IMR-90 (cell line): Measurements from ENCODE around the gene HOMER3. TPM values are rescaled to one million over a fixed set of nuclear protein-coding genes. Genes with fewer than 3 reads are reported as not detected.

Source experiments
- ATAC-seq: fragments of 200-7000 bp; cut with Tn5 transposase; 2 replicates; pipeline ENCODE4 v1.9.1; 2020; ENCODE audit warnings: low read depth, mild to moderate bottlenecking, moderate library complexity
- BruUV-seq: library from RNA; stranded (reverse); fragments of 400-500 nt; replicated peaks from 2 replicates; lab custom pipeline; 2021; lab: Mats Ljungman, UMichigan
- CTCF ChIA-PET: fragments of 300-600 bp; formaldehyde crosslinking; extraction: SDS; loops from one replicate; lab custom pipeline; 2021; ENCODE audit warnings: antibody characterized with exemption; lab: Yijun Ruan, JAX
- POLR2A ChIA-PET: fragments of 300-600 bp; sonication (Branson Sonifier 250); formaldehyde crosslinking; loops from one replicate; lab custom pipeline; 2022; ENCODE audit warnings: antibody characterized with exemption; ENCODE audit not compliant: unreplicated experiment; lab: Charles Lee
- DNase-seq: peaks from one replicate; pipeline ENCODE4 v3.0.0; 2013
- H2AFZ ChIP-seq: replicated peaks from 2 replicates; pipeline ENCODE3; 2013; ENCODE audit warnings: low read length, mild to moderate bottlenecking; ENCODE audit not compliant: poor library complexity
- H2AK5ac ChIP-seq: 2 replicates; pipeline ENCODE4 v1.6.1; 2013; ENCODE audit warnings: low read depth, low read length, inconsistent platforms
- H2AK9ac ChIP-seq: replicated peaks from 2 replicates; pipeline ENCODE3; 2013; ENCODE audit warnings: mild to moderate bottlenecking, low read depth, low read length, moderate library complexity; ENCODE audit not compliant: poor library complexity
- H2BK120ac ChIP-seq: 2 replicates; pipeline ENCODE4 v1.6.1; 2013; ENCODE audit warnings: low read depth, low read length, inconsistent platforms
- H2BK15ac ChIP-seq: 3 replicates; pipeline ENCODE4 v1.6.1; 2013; ENCODE audit warnings: low read depth, low read length, inconsistent platforms
- H2BK20ac ChIP-seq: 2 replicates; pipeline ENCODE4 v1.6.1; 2013; ENCODE audit warnings: low read depth, mild to moderate bottlenecking, inconsistent platforms, low read length, moderate library complexity
- H2BK5ac ChIP-seq: 2 replicates; pipeline ENCODE4 v1.6.1; 2013; ENCODE audit warnings: mild to moderate bottlenecking, low read depth, low read length, inconsistent platforms; ENCODE audit not compliant: poor library complexity, severe bottlenecking
- H3K14ac ChIP-seq: replicated peaks from 2 replicates; pipeline ENCODE4 v1.6.1; 2013; ENCODE audit warnings: low read depth, low read length, inconsistent platforms
- H3K18ac ChIP-seq: 2 replicates; pipeline ENCODE4 v1.6.1; 2013; ENCODE audit warnings: low read depth, low read length, control low read depth
- H3K23ac ChIP-seq: 2 replicates; pipeline ENCODE4 v1.6.1; 2013; ENCODE audit warnings: low read depth, low read length, inconsistent platforms
- H3K27ac ChIP-seq: 2 replicates; pipeline ENCODE4 v1.5.1; 2013; ENCODE audit warnings: mild to moderate bottlenecking, control low read depth, low read length; ENCODE audit not compliant: insufficient read depth
- H3K27me3 ChIP-seq: 2 replicates; pipeline ENCODE4 v1.6.1; 2013; ENCODE audit warnings: low read length; ENCODE audit not compliant: control insufficient read depth, insufficient read depth
- H3K36me3 ChIP-seq: 2 replicates; pipeline ENCODE4 v1.6.1; 2013; ENCODE audit warnings: low read length, mixed read lengths; ENCODE audit not compliant: control insufficient read depth, insufficient read depth
- H3K4ac ChIP-seq: 2 replicates; pipeline ENCODE4 v1.6.1; 2013; ENCODE audit warnings: low read depth, low read length, inconsistent platforms
- H3K4me1 ChIP-seq: 2 replicates; pipeline ENCODE4 v1.6.1; 2013; ENCODE audit warnings: low read length, mixed read lengths; ENCODE audit not compliant: control insufficient read depth, insufficient read depth
- H3K4me2 ChIP-seq: 2 replicates; pipeline ENCODE4 v1.6.1; 2013; ENCODE audit warnings: low read depth, mild to moderate bottlenecking, control low read depth, low read length, moderate library complexity
- H3K4me3 ChIP-seq: 2 replicates; pipeline ENCODE4 v1.5.1; 2013; ENCODE audit warnings: low read depth, mild to moderate bottlenecking, control low read depth, low read length, moderate library complexity; ENCODE audit not compliant: insufficient read depth
- H3K56ac ChIP-seq: 2 replicates; pipeline ENCODE4 v1.6.1; 2013; ENCODE audit warnings: low read length, inconsistent platforms; ENCODE audit not compliant: insufficient read depth; ENCODE audit errors: extremely low read depth
- H3K79me1 ChIP-seq, 2 experiments: 2 replicates each; pipeline ENCODE4 v1.6.1; 2013; ENCODE audit warnings: low read length in 2 of 2, inconsistent platforms in 1 of 2, low read depth in 1 of 2
- H3K9ac ChIP-seq: 2 replicates; pipeline ENCODE4 v1.6.1; 2013; ENCODE audit warnings: low read depth, low read length, control low read depth
- H3K9me1 ChIP-seq: 2 replicates; pipeline ENCODE4 v1.6.1; 2013; ENCODE audit warnings: low read length, inconsistent platforms; ENCODE audit not compliant: insufficient read depth
- H3K9me3 ChIP-seq: 2 replicates; pipeline ENCODE4 v1.6.1; 2013; ENCODE audit warnings: low read length; ENCODE audit not compliant: control insufficient read depth, insufficient read depth
- H4K20me1 ChIP-seq: 2 replicates; pipeline ENCODE4 v1.6.1; 2013; ENCODE audit warnings: low read length, inconsistent platforms; ENCODE audit not compliant: insufficient read depth
- H4K5ac ChIP-seq: 2 replicates; pipeline ENCODE4 v1.6.1; 2013; ENCODE audit warnings: mild to moderate bottlenecking, low read depth, low read length, control low read depth
- H4K8ac ChIP-seq, 2 experiments: 2 replicates each; pipeline ENCODE4 v1.6.1; 2013; ENCODE audit warnings: low read depth in 2 of 2, low read length in 2 of 2, control low read depth in 1 of 2, inconsistent platforms in 1 of 2
- H4K91ac ChIP-seq: 2 replicates; pipeline ENCODE4 v1.6.1; 2013; ENCODE audit warnings: low read depth, low read length, inconsistent platforms; ENCODE audit not compliant: insufficient read depth
- BHLHE40 ChIP-seq: fragments of 150-350 bp; IDR thresholded peaks from 2 replicates; pipeline ENCODE4 v1.6.1; 2016; ENCODE audit warnings: mild to moderate bottlenecking, low read depth, low read length
- CEBPB ChIP-seq: IDR thresholded peaks from 2 replicates; pipeline ENCODE4 v1.6.1; 2012; ENCODE audit warnings: low read depth, low read length, improper control_type of control experiment
- CHD1 ChIP-seq: IDR thresholded peaks from 2 replicates; pipeline ENCODE4 v1.6.1; 2012; ENCODE audit warnings: low read depth, low read length, improper control_type of control experiment
- ELK1 ChIP-seq: fragments of 150-350 bp; IDR thresholded peaks from 2 replicates; pipeline ENCODE4 v1.6.1; 2016; ENCODE audit warnings: low read depth, mild to moderate bottlenecking, low read length, moderate library complexity, borderline replicate concordance
- FOS ChIP-seq: fragments of 150-350 bp; IDR thresholded peaks from 2 replicates; pipeline ENCODE4 v1.6.1; 2016; ENCODE audit warnings: low read depth, low read length
- MAFK ChIP-seq: IDR thresholded peaks from 2 replicates; pipeline ENCODE4 v1.6.1; 2012; ENCODE audit warnings: low read depth, low read length, improper control_type of control experiment
- MAZ ChIP-seq: IDR thresholded peaks from 2 replicates; pipeline ENCODE4 v1.6.1; 2012; ENCODE audit warnings: low read depth, mild to moderate bottlenecking, low read length, improper control_type of control experiment, moderate library complexity, borderline replicate concordance
- MXI1 ChIP-seq: IDR thresholded peaks from 2 replicates; pipeline ENCODE4 v1.6.1; 2012; ENCODE audit warnings: low read depth, mild to moderate bottlenecking, low read length, moderate library complexity, borderline replicate concordance
- NFE2L2 ChIP-seq: fragments of 150-350 bp; IDR thresholded peaks from 2 replicates; pipeline ENCODE4 v1.6.1; 2016; ENCODE audit warnings: low read depth, mild to moderate bottlenecking, low read length
- POLR2A ChIP-seq: IDR thresholded peaks from 2 replicates; pipeline ENCODE4 v1.6.1; 2012; ENCODE audit warnings: mild to moderate bottlenecking, low read depth, low read length
- RAD21 ChIP-seq: IDR thresholded peaks from 2 replicates; pipeline ENCODE4 v1.6.1; 2012; ENCODE audit warnings: low read length, improper control_type of control experiment
- RCOR1 ChIP-seq: IDR thresholded peaks from 2 replicates; pipeline ENCODE4 v1.6.1; 2012; ENCODE audit warnings: mild to moderate bottlenecking, low read length, improper control_type of control experiment; ENCODE audit not compliant: insufficient replicate concordance
- RFX5 ChIP-seq: IDR thresholded peaks from 2 replicates; pipeline ENCODE4 v1.8.0; 2012; ENCODE audit warnings: low read depth, mild to moderate bottlenecking, low read length, moderate library complexity
- SMC3 ChIP-seq: fragments of 150-350 bp; IDR thresholded peaks from 2 replicates; pipeline ENCODE4 v1.6.1; 2016; ENCODE audit warnings: low read depth, mild to moderate bottlenecking, antibody characterized with exemption, low read length, moderate library complexity
- WGBS, 2 experiments: methylation state at CpG; one replicate each; pipeline versions ENCODE4 v1.1.5 to v1.1.7; 2013; ENCODE audit warnings: missing lambda C conversion rate in 2 of 2; ENCODE audit not compliant: insufficient read length in 1 of 2; ENCODE audit errors: extremely low coverage in 2 of 2; 5-methylcytosine and 5-hydroxymethylcytosine counted together
- dilution Hi-C: fragments of 300-500 bp; cut with HindIII; formaldehyde crosslinking; loops from one replicate; pipeline ENCODE4 v1.14.3; 2018; ENCODE audit warnings: low sequenced_read_pairs; ENCODE audit not compliant: unreplicated experiment
- in situ Hi-C: fragments of 300-500 bp; cut with MboI; formaldehyde crosslinking; loops from 3 replicates; pipeline ENCODE4 v1.14.3; 2019; ENCODE audit warnings: low sequenced_read_pairs, inconsistent platforms, mixed read lengths
- intact Hi-C: fragments of 100-400 bp; cut with micrococcal nuclease; formaldehyde crosslinking; loops from 2 replicates; pipeline ENCODE4 v1.10.0; 2022
- polyA plus RNA-seq, 3 experiments: library from polyadenylated mRNA; depleted of rRNA; stranded (reverse); fragments of >200 nt; gene quantifications; 2 replicates each; pipeline ENCODE4 v1.2.3, GENCODE V29; 2012; ENCODE audit warnings: low replicate concordance in 1 of 3
- total RNA-seq: library from RNA; depleted of rRNA; stranded (reverse); fragments of >200 nt; gene quantifications from 2 replicates; pipeline ENCODE4 v1.2.3, GENCODE V29; 2012
- TF ChIP-seq, protein P1 (sequence below): fragments of 150-350 bp; IDR thresholded peaks from 2 replicates; pipeline ENCODE4 v1.6.1; 2017; ENCODE audit warnings: mild to moderate bottlenecking, antibody characterized with exemption, low read length, low read depth
- TF ChIP-seq, protein P2 (sequence below): conservative IDR thresholded peaks from 2 replicates; pipeline ENCODE4 v1.5.1; 2012; ENCODE audit warnings: mild to moderate bottlenecking, low read depth, low read length, improper control_type of control experiment

Gene HOMER3
- total and polyA plus RNA-seq, 2 of the 4 experiments (the other 2 are of a cell fraction): 53.4 to 77.0 TPM

- intact Hi-C loops: no loop called here
- 85% methylated on average over 7 of the region's 10 CpGs; no CpG with 5 or more reads in 1 of the 2 experiments for WGBS, 2 experiments
Observed at GRCh38 chr19:18989316-18989715, 48.3 kb upstream of the HOMER3 start.

More at GRCh38 chr19:18989316-18989715, 48.3 kb upstream of the HOMER3 start:
- Histone ChIP-seq H4K20me1 (peaks cover 3% of the 10 kb centered on the region; the same call in 1 of the 2 replicates), H2AFZ (no peak overlapping the region), H3K36me3 (peaks cover 24% of the 10 kb centered on the region), H3K23ac (no peak overlapping the region), H2BK5ac (no peak overlapping the region), H3K4ac (no peak overlapping the region), H2BK120ac (no peak overlapping the region), H3K18ac (no peak overlapping the region), H3K27me3 (peaks cover 5% of the 10 kb centered on the region; the same call in 1 of the 2 replicates), H2AK9ac (no peak overlapping the region), H3K9me3 (no peaks in the 10 kb centered on the region), H3K27ac (no peak overlapping the region), H2BK15ac (no peak overlapping the region), H4K8ac (no peak overlapping the region), H3K9ac (no peak overlapping the region), H3K14ac (no peak overlapping the region), H3K79me1 (0 out of 4 replicates have a peak, but pooled peaks cover 0 to under 1% of the 10 kb centered on the region in 2 experiments), H3K4me1 (no peaks in the 10 kb centered on the region), H3K56ac (no peak overlapping the region), H3K9me1 (no peaks in the 10 kb centered on the region), H3K4me3 (no peak overlapping the region), H4K5ac (no peak overlapping the region), H3K4me2 (no peak overlapping the region), H2BK20ac (no peak overlapping the region), H2AK5ac (no peak overlapping the region), H4K91ac (no peak overlapping the region)
- dilution Hi-C loops (no loop called here), in situ Hi-C loops (loop anchor here (5.0 kb wide), 1 partner anchor 52 kb away; no protein-coding TSS in a partner anchor)
- no peak for ATAC-seq
- CTCF ChIA-PET: no interaction called here
- no TSS peak for BruUV-seq
- no peak for DNase-seq
- TF ChIP-seq RAD21: no peak
- TF ChIP-seq, protein P1, sequence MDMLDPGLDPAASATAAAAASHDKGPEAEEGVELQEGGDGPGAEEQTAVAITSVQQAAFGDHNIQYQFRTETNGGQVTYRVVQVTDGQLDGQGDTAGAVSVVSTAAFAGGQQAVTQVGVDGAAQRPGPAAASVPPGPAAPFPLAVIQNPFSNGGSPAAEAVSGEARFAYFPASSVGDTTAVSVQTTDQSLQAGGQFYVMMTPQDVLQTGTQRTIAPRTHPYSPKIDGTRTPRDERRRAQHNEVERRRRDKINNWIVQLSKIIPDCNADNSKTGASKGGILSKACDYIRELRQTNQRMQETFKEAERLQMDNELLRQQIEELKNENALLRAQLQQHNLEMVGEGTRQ: no peak
- TF ChIP-seq MXI1: no peak
- TF ChIP-seq CHD1: no peak
- no peak for TF ChIP-seq ELK1
- TF ChIP-seq RCOR1: no peak
- no peak for TF ChIP-seq SMC3
- TF ChIP-seq POLR2A: no peak
- TF ChIP-seq BHLHE40: no peak
- TF ChIP-seq FOS: no peak
- TF ChIP-seq CEBPB: no peak
- TF ChIP-seq MAZ: no peak
- no peak for TF ChIP-seq RFX5
- TF ChIP-seq NFE2L2: no peak
- TF ChIP-seq MAFK: no peak
- TF ChIP-seq, protein P2, sequence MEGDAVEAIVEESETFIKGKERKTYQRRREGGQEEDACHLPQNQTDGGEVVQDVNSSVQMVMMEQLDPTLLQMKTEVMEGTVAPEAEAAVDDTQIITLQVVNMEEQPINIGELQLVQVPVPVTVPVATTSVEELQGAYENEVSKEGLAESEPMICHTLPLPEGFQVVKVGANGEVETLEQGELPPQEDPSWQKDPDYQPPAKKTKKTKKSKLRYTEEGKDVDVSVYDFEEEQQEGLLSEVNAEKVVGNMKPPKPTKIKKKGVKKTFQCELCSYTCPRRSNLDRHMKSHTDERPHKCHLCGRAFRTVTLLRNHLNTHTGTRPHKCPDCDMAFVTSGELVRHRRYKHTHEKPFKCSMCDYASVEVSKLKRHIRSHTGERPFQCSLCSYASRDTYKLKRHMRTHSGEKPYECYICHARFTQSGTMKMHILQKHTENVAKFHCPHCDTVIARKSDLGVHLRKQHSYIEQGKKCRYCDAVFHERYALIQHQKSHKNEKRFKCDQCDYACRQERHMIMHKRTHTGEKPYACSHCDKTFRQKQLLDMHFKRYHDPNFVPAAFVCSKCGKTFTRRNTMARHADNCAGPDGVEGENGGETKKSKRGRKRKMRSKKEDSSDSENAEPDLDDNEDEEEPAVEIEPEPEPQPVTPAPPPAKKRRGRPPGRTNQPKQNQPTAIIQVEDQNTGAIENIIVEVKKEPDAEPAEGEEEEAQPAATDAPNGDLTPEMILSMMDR: no peak
- POLR2A ChIA-PET: no interaction called here
